Spleen (tissue), 11 donors: ENCODE measurements around the gene NISCH. TPM values are rescaled to one million over a fixed set of nuclear protein-coding genes. Genes with fewer than 3 reads are reported as not detected.
A peak's percentile ranks its signal among the peaks of the same experiment; 100 is the strongest.

Experiments
- DNase-seq: peaks from one replicate; pipeline ENCODE4 v3.0.0-alpha.2; 2020
- H3K27ac ChIP-seq, 8 donors: fragments of 200-600 bp; sonication (generic) in 7 of 8; 1 replicate in 4 of 8; 2 replicates in 4 of 8; pipeline versions ENCODE4 v1.5.0 to v1.8.0; 2016 to 2021; ENCODE audit warnings: inconsistent platforms in 4 of 8, mild to moderate bottlenecking in 4 of 8, moderate library complexity in 1 of 8
- H3K27me3 ChIP-seq, 7 donors: fragments of 200-600 bp; sonication (generic) in 6 of 7; replicated peaks in 1 of 7; 1 replicate in 4 of 7; 2 replicates in 3 of 7; pipeline versions ENCODE4 v1.5.0 to v1.8.0; 2016 to 2021; ENCODE audit warnings: inconsistent platforms in 3 of 7, mild to moderate bottlenecking in 1 of 7
- H3K36me3 ChIP-seq, 6 donors: fragments of 200-600 bp; sonication (generic) in 5 of 6; 1 replicate in 4 of 6; 2 replicates in 2 of 6; pipeline versions ENCODE4 v1.5.0 to v1.8.0; 2016 to 2021; ENCODE audit warnings: inconsistent platforms in 2 of 6
- H3K4me1 ChIP-seq, 6 donors: fragments of 200-600 bp; sonication (generic) in 5 of 6; 1 replicate in 3 of 6; 2 replicates in 3 of 6; pipeline versions ENCODE4 v1.5.0 to v1.8.0; 2016 to 2021; ENCODE audit warnings: inconsistent platforms in 3 of 6
- H3K4me3 ChIP-seq, 8 donors: fragments of 200-600 bp; sonication (generic) in 7 of 8; 1 replicate in 4 of 8; 2 replicates in 4 of 8; pipeline versions ENCODE4 v1.5.0 to v1.8.0; 2016 to 2021; ENCODE audit warnings: inconsistent platforms in 4 of 8, mild to moderate bottlenecking in 4 of 8, moderate library complexity in 2 of 8
- H3K9me3 ChIP-seq, 8 donors: fragments of 200-600 bp; sonication (generic) in 7 of 8; 1 replicate in 4 of 8; 2 replicates in 4 of 8; pipeline versions ENCODE4 v1.5.0 to v1.8.0; 2016 to 2021; ENCODE audit warnings: inconsistent platforms in 4 of 8
- CTCF ChIP-seq, 11 experiments: fragments of 200-600 bp in 7 of 11; fragments of 450-650 bp in 4 of 11; sonication (generic) in 4 of 11; IDR thresholded peaks in 8 of 11; conservative IDR thresholded peaks in 3 of 11; 1 replicate in 7 of 11; 2 replicates in 4 of 11; pipeline versions ENCODE4 v1.4.0 to v1.8.0; 2016 to 2021; ENCODE audit warnings: antibody characterized with exemption in 11 of 11, inconsistent platforms in 4 of 11, mild to moderate bottlenecking in 1 of 11
- POLR2A ChIP-seq, 3 donors: fragments of 450-650 bp; IDR thresholded peaks; one replicate each; pipeline ENCODE4 v1.5.1; 2017; ENCODE audit warnings: antibody characterized with exemption in 3 of 3, mild to moderate bottlenecking in 1 of 3
- POLR2AphosphoS5 ChIP-seq, 3 donors: sonication (generic); formaldehyde crosslinking; IDR thresholded peaks; one replicate each; pipeline ENCODE4 v1.5.1; 2017; ENCODE audit warnings: antibody characterized with exemption in 3 of 3
- WGBS, 5 donors: extraction: QIAGEN DNeasy Blood & Tissue Kit in 3 of 5; methylation state at CpG; one replicate each; pipeline versions ENCODE4 v1.1.5 to v1.1.7; 2013 to 2018; 5-methylcytosine and 5-hydroxymethylcytosine counted together
- intact Hi-C: fragments of 100-400 bp; cut with DNase I; formaldehyde crosslinking; loops from one replicate; pipeline ENCODE4 v1.15.0; 2023; ENCODE audit warnings: low total_unique reads
- polyA plus RNA-seq, 3 donors: library from polyadenylated mRNA; stranded (reverse); fragments of 200-250 nt; gene quantifications; one replicate each; pipeline ENCODE4 v1.2.1, GENCODE V29; 2013
- total RNA-seq, 7 donors: library from RNA; depleted of rRNA in 3 of 7; stranded (reverse); fragments of >200 nt in 3 of 7; fragmentation: NEBNext Ultra II Directional in 4 of 7; extraction: Animal tissue kit (Norgen Biotek cat#: 25700) in 4 of 7; gene quantifications; one replicate each; pipeline versions ENCODE4 v1.1.0 to v1.2.1, GENCODE V29; 2016 to 2021
- donor health status: healthy with polysubstance abuse.
- donor health status: DM: no; HTN: no; CAD: no; lungs with moderate emphysema.
- donor health status: DM: no; HTN: no; CAD: no.
- donor health status: Bipolar disorder and iron deficiency.
- donor health status: healthy.
- donor health status: DM: no; HTN: no; CAD: no.
- donor health status: DM: yes; HTN: yes; CAD: no.

Gene NISCH
- total and polyA plus RNA-seq, 10 donors = 18.9 to 92.7 (median 78.8) TPM

GRCh38 chr3:52488746-52489145, 33.3 kb downstream of the NISCH start:
- peaks cover 0 to 99% (median 76%) of the 10 kb centered on the region in 6 donors for H3K36me3 ChIP-seq
- peak; percentile 63 for DNase-seq
- H3K27ac ChIP-seq = no peak overlapping the region
- H3K27me3 ChIP-seq = no peaks in the 10 kb centered on the region
- H3K4me1 ChIP-seq = peaks cover 11 to 77% (median 43%) of the 10 kb centered on the region in 6 donors
- H3K4me3 ChIP-seq = no peak overlapping the region
- H3K9me3 ChIP-seq = no peaks in the 10 kb centered on the region
- intact Hi-C loops = no loop called here
- no peak for TF ChIP-seq POLR2AphosphoS5 (IDR thresholded peaks at IDR 0.05)
- no peak for TF ChIP-seq CTCF (IDR thresholded peaks at IDR 0.05 in 8 of 11, conservative IDR thresholded peaks at IDR 0.05 in 3 of 11)
- no peak for TF ChIP-seq POLR2A (IDR thresholded peaks at IDR 0.05)
- 90 to 100% (median 93%) methylated on average over 1 to 3 of the region's 3 CpGs for WGBS, 5 donors

GRCh38 chr3:52489453-52489852, 34.0 kb downstream of the NISCH start:
- Histone ChIP-seq H3K9me3 (no peaks in the 10 kb centered on the region), H3K4me1 (peaks cover 17 to 77% (median 47%) of the 10 kb centered on the region in 6 donors), H3K36me3 (peaks cover 0 to 95% (median 75%) of the 10 kb centered on the region in 6 donors), H3K27me3 (no peaks in the 10 kb centered on the region), H3K27ac (peak overlapping the region in 3 of 8 donors; percentile 76 to 82 (median 78)), H3K4me3 (no peak overlapping the region)
- DNase-seq = no peak
- intact Hi-C loops = no loop called here
- 87 to 96% (median 90%) methylated on average over 6 to 18 of the region's 18 CpGs for WGBS, 5 donors
- TF ChIP-seq POLR2AphosphoS5 (IDR thresholded peaks at IDR 0.05) (peak in 1 of 3 donors; percentile 10), POLR2A (IDR thresholded peaks at IDR 0.05) (no peak), CTCF (IDR thresholded peaks at IDR 0.05 in 8 of 11, conservative IDR thresholded peaks at IDR 0.05 in 3 of 11) (no peak)

- intact Hi-C loops = no loop called here
- TF ChIP-seq POLR2AphosphoS5 (IDR thresholded peaks at IDR 0.05) = peak in 1 of 3 donors; percentile 40
- TF ChIP-seq CTCF (IDR thresholded peaks at IDR 0.05 in 8 of 11, conservative IDR thresholded peaks at IDR 0.05 in 3 of 11) = no peak
- no peak for TF ChIP-seq POLR2A (IDR thresholded peaks at IDR 0.05)
- no peak for DNase-seq
- Histone ChIP-seq H3K27me3 (peaks cover 0 to 6% (median 0%) of the 10 kb centered on the region in 7 donors), H3K36me3 (peaks cover 0 to 87% (median 72%) of the 10 kb centered on the region in 6 donors), H3K4me1 (peaks cover 18 to 77% (median 49%) of the 10 kb centered on the region in 6 donors), H3K4me3 (no peak overlapping the region), H3K27ac (peak overlapping the region in 6 of 8 donors; percentile 9 to 82 (median 79)), H3K9me3 (no peaks in the 10 kb centered on the region)
- WGBS, 5 donors = 64 to 77% (median 71%) methylated on average over 14 to 22 of the region's 22 CpGs
Measured at GRCh38 chr3:52490035-52490938, 34.9 kb downstream of the NISCH start.

- peak; percentile 87 for DNase-seq
- WGBS, 5 donors = 52 to 65% (median 57%) methylated on average over 17 to 23 of the region's 23 CpGs
- no peak overlapping the region for H3K4me3 ChIP-seq
- peaks cover 0 to 11% (median 0%) of the 10 kb centered on the region in 7 donors for H3K27me3 ChIP-seq
- H3K36me3 ChIP-seq = peaks cover 0 to 80% (median 66%) of the 10 kb centered on the region in 6 donors
- peaks cover 18 to 81% (median 52%) of the 10 kb centered on the region in 6 donors for H3K4me1 ChIP-seq
- H3K9me3 ChIP-seq = no peaks in the 10 kb centered on the region
- intact Hi-C loops = no loop called here
- H3K27ac ChIP-seq = peak overlapping the region in 7 of 8 donors; percentile 42 to 82 (median 78)
- no peak for TF ChIP-seq POLR2A (IDR thresholded peaks at IDR 0.05)
- no peak for TF ChIP-seq CTCF (IDR thresholded peaks at IDR 0.05 in 8 of 11, conservative IDR thresholded peaks at IDR 0.05 in 3 of 11)
- TF ChIP-seq POLR2AphosphoS5 (IDR thresholded peaks at IDR 0.05) = peak; percentile 75 to 82 (median 78)
Measured at GRCh38 chr3:52490939-52491526, 35.6 kb downstream of the NISCH start.
